Breast epithelium (tissue), 3 donors: Measurements from ENCODE around the gene WIPF1.

Experiments
- POLR2A ChIP-seq: fragments of 450-650 bp; IDR thresholded peaks from one replicate; pipeline ENCODE4 v1.6.1; 2016; ENCODE audit warnings: antibody characterized with exemption, mild to moderate bottlenecking, moderate library complexity
- TF ChIP-seq, protein P1 (sequence below), 3 donors: fragments of 450-650 bp; IDR thresholded peaks; one replicate each; pipeline ENCODE4 v1.5.1; 2016 to 2017; ENCODE audit warnings: antibody characterized with exemption in 3 of 3, mild to moderate bottlenecking in 3 of 3, moderate library complexity in 3 of 3

DNA sequence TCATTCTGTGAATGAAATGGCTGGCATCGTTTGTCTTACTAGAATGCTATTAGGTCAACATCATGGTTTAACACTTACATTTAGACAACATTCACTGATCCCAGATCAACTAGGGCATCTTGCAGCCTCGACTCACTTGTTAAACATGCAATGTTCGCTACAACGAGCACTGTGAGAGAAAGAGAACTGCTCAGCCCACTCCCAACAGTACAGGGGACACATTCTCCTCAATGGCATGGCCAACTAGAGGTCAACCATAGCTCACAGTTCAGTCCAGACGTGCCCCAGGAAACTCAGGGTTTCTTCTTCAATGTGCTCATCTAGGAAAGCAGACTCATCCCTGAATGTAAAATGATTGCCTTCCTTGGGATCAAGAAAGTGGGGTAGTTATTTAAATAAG, 5.9 kb downstream of the WIPF1 start:
- TF ChIP-seq, protein P1, sequence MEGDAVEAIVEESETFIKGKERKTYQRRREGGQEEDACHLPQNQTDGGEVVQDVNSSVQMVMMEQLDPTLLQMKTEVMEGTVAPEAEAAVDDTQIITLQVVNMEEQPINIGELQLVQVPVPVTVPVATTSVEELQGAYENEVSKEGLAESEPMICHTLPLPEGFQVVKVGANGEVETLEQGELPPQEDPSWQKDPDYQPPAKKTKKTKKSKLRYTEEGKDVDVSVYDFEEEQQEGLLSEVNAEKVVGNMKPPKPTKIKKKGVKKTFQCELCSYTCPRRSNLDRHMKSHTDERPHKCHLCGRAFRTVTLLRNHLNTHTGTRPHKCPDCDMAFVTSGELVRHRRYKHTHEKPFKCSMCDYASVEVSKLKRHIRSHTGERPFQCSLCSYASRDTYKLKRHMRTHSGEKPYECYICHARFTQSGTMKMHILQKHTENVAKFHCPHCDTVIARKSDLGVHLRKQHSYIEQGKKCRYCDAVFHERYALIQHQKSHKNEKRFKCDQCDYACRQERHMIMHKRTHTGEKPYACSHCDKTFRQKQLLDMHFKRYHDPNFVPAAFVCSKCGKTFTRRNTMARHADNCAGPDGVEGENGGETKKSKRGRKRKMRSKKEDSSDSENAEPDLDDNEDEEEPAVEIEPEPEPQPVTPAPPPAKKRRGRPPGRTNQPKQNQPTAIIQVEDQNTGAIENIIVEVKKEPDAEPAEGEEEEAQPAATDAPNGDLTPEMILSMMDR (IDR thresholded peaks at IDR 0.05): no peak
- no peak for TF ChIP-seq POLR2A
